Aortic smooth muscle cell (primary cell): Measurements from ENCODE around the gene APEX2. TPM values are rescaled to one million over a fixed set of nuclear protein-coding genes. Genes with fewer than 3 reads are reported as not detected.

Experiments
- total RNA-seq: library from RNA; depleted of rRNA; stranded (reverse); fragments of >200 nt; gene quantifications from 2 replicates; pipeline ENCODE4 v1.2.3, GENCODE V29; 2014

Gene APEX2, protein sequence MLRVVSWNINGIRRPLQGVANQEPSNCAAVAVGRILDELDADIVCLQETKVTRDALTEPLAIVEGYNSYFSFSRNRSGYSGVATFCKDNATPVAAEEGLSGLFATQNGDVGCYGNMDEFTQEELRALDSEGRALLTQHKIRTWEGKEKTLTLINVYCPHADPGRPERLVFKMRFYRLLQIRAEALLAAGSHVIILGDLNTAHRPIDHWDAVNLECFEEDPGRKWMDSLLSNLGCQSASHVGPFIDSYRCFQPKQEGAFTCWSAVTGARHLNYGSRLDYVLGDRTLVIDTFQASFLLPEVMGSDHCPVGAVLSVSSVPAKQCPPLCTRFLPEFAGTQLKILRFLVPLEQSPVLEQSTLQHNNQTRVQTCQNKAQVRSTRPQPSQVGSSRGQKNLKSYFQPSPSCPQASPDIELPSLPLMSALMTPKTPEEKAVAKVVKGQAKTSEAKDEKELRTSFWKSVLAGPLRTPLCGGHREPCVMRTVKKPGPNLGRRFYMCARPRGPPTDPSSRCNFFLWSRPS
- 4.2 and 4.8 TPM in 2 replicates for total RNA-seq

DNA sequence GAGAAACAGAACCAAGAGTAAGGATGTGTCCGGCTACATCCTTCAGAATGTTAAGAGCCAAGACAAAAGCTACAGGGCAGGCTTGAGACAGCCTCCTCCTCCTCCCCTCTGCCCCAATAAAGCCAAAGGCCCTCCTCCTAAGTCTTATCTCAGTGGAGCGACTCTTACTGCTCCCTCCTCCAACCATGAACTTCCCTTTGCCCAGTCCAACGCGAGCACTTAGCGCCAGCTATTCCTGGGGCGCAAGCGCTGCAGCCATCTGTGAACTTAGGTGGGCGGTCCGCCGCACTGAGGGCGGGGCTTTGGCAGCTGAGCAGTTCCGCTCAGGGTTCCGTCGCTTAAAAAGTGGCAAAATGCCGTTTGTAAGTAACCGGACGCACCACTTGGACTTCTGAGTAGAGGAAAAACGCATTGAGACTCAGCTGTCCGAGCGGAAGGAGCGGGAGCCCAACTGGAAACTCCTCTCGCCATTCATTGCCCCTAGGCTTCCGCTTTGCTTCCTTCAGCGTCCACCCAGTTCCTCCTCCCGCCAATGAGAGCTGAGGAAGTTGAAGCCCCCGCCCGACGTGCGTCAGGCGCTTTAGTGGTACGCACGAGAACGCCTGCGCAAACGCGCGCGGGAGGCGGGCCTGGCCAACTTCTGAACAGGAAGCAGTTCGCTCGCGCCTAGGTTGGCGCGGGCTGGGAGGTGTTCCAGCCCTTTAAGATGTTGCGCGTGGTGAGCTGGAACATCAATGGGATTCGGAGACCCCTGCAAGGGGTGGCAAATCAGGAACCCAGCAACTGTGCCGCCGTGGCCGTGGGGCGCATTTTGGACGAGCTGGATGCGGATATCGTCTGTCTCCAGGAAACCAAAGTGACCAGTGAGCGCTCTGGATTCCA, at the start of gene APEX2:
APEX2 (plus strand) TSS at position 647 of the 882 bp plus-strand sequence; CDS start at position 707, 60 bp downstream.

DNA sequence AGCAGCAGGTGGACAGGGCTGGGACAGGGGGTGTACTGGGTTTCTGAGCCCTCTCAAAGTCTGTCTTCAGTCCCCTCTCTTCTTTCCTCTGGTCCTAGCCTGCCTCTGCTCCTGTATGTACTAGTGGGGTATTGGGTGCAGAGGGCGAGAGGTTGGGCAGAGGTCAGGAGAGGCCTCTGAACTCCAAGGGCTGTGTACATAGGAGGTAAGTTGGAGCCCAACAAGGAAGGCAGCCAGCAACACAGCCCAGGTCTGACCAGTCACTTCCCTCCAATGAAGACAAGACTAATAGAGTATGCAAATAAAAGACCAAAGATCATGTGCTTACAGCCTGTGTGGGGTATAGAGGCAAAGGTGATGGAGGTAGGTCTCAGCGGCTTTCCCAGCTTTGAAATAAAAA, 6.1 kb upstream of the APEX2 start, which contains the start of gene PFKFB1:
PFKFB1 (minus strand) TSS at position 90 of the 400 bp plus-strand sequence. CDS start 181 bp downstream, outside the sequence.

DNA sequence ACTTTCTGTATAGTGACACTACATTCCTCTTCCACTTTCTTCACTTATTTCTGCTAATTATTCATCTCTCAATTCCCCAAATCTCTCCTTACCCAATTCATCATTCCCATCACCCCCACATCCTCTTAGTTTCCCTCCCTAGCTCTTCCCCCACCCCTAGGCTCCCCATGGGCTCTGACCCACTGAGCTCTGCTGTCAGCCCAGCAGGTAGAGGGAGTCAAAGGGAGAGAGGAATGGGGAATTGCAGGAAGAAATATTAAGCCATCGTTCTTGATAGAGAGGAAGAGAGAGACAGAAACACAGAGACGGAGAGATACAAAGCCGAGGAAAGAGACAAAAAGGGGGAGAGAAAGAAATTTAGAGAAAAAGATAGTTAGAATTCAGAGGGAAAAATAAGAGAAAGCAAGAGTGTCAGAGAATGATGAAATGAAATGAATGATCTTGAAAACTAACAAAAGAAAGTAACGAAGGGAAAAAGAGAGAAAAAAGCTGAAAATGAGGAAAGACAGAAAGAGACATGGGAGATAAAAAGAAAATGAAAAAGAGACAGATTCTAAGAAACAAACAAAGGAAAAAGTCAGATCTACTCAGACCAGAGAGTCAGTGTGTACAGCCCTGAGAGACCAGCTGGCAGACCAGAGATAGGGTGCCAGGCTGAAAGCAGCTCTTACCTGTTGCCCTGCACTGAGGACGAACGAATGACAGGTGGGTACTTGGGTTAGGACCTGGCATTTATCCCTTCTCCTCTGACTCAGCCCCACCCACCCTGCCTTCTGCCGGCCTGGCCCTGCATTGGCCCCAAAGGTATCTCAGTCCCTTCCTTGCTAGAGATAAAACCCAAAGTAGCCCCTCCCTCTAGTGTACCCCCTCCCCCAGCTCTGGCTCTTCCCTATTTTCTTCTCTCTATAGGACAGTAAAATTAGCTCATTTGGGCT, 30.4 kb downstream of the APEX2 start, which contains the start of gene ALAS2:
ALAS2 (minus strand) TSS at position 707 of the 935 bp plus-strand sequence. CDS start 4,977 bp downstream, outside the sequence.

Other genes starting within 250 kb of the APEX2 start
- gene ITIH6, start 202.1 kb upstream of the APEX2 start, total RNA-seq = under 0.01 TPM in 1 of 2 replicates, not detected in the other
- gene MAGED2, start 192.6 kb upstream of the APEX2 start, total RNA-seq = 242 and 265 TPM in 2 replicates
- 5.8 and 8.1 TPM in 2 replicates for gene TRO, start 79.5 kb upstream of the APEX2 start, total RNA-seq
- 0.19 TPM in 1 of 2 replicates, not detected in the other for gene PFKFB1, start 6.2 kb upstream of the APEX2 start, total RNA-seq
- not detected in 2 replicates for gene ALAS2, start 30.6 kb downstream of the APEX2 start, total RNA-seq
- gene PAGE2B, start 74.7 kb downstream of the APEX2 start, total RNA-seq = not detected in 2 replicates
- gene PAGE2, start 88.7 kb downstream of the APEX2 start, total RNA-seq = not detected in 2 replicates
- gene PAGE5, start 220.0 kb downstream of the APEX2 start, total RNA-seq = not detected in 2 replicates